ENCODE measurements around the gene CYSTM1. TPM values are rescaled to one million over a fixed set of nuclear protein-coding genes. Genes with fewer than 3 reads are reported as not detected.

CYSTM1 gene
- polyA plus RNA-seq, 3 donors from 2014 or later = 3.9 to 11.0 (median 7.1) TPM

GRCh38 chr5:140259500-140259899 is 84.5 kb downstream of the CYSTM1 start:
- DNase-seq = no peak
- H3K4me1 Mint-ChIP-seq = peaks cover 17 to 39% of the 10 kb centered on the region in 2 donors
- H3K27me3 Mint-ChIP-seq (ENCODE audit: low read depth in 3 of 3) = peaks cover 0 to 1% (median 0%) of the 10 kb centered on the region in 3 donors
- H3K4me3 Mint-ChIP-seq = no peak overlapping the region
- peaks cover 15 to 23% (median 20%) of the 10 kb centered on the region in 3 donors for H3K36me3 Mint-ChIP-seq
- H3K9me3 Mint-ChIP-seq = no peaks in the 10 kb centered on the region
- H3K27ac Mint-ChIP-seq = peak overlapping the region in 3 of 6 donors; percentile 6 to 13 (median 11)

DNA sequence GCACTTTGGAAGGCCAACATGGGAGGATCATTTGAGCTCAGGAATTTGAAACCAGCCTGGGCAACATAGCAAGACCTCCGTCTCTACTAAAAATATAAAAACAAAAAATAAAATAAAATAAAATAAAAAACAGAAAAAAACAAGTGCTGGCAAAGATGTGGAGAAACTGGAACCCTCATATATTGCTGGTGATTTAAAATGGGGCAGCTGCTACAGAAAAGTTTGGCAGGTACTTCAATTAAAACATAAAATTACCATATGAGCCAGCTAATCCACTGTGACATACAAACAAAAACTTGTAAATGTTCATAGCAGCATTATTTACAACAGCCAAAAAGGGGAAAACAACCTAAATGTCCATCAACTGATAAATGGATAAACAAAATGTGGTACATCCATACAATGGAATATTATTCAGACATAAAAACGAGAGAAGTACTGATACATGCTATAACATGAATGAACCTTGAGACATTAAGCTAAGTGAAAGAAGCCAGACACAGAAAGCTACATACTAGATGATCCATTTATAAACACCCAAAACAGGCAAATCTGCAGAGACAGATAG is 85.2 kb downstream of the CYSTM1 start:
- H3K4me1 Mint-ChIP-seq = peaks cover 18 to 42% of the 10 kb centered on the region in 2 donors
- H3K27ac Mint-ChIP-seq = no peak overlapping the region
- H3K9me3 Mint-ChIP-seq = no peaks in the 10 kb centered on the region
- H3K36me3 Mint-ChIP-seq = peaks cover 15 to 23% (median 20%) of the 10 kb centered on the region in 3 donors
- no peak for DNase-seq
- H3K27me3 Mint-ChIP-seq (ENCODE audit: low read depth in 3 of 3) = peaks cover 0 to 1% (median 0%) of the 10 kb centered on the region in 3 donors
- no peak overlapping the region for H3K4me3 Mint-ChIP-seq

DNA sequence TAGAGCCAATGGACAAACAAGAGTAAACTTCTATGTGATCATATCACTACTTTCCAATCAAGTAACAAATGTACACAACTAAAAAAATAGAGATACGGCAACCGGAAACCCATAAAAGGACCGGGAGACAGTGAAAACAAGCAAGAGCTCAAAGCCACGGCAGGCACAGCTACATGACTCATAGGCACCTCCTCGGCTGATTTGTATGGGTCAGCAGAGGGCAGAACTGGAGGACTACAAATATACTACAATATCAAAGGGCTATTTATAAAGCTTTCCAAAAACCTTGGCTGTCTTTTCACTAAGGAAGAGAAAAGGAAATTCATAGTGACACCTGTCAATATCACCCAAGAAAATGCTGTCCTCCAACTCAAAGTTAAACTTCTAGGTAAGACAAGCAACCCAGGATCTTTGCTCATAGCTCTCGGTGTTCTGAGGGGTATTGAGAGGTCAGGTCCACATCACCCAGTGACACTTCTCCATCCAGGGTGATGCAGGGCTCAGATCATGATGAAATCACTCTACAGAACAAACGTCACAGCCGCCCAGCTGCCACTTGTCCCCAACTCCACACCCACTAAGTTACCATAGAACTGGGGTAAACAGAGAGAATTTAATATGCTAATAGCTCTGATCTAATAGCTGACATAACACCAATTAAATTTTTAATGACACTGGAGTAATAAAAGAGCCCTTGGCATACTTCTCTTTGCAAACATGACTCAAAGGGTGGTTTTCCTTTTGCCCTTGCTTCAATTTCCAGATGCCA is 86.6 kb downstream of the CYSTM1 start:
- Mint-ChIP-seq H3K4me1 (peaks cover 29 to 55% of the 10 kb centered on the region in 2 donors), H3K4me3 (no peak overlapping the region), H3K27me3 (ENCODE audit: low read depth in 3 of 3) (peaks cover 0 to 1% (median 1%) of the 10 kb centered on the region in 3 donors), H3K9me3 (no peaks in the 10 kb centered on the region), H3K36me3 (peaks cover 15 to 23% (median 20%) of the 10 kb centered on the region in 3 donors), H3K27ac (peak overlapping the region in 2 of 6 donors; percentile 43 to 60)
- no peak for DNase-seq

DNA sequence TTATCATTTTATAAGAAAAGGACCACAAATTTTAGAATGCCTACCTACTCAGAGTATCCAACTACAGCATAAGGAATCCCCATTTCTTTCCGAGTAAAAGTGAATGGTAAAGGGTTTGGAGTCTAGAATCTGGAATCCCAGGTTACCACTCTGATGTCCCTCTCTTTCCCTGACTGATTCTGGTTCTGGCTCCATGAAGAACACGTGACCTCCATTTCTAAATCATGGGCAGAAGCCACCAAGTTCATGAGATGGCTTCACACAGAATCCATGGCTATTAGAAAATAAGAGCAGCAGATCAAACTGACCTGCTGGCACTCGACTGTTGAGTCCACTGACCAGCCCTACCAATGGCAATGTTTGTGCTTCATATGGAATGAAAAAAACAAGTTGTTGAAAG is 87.2 kb downstream of the CYSTM1 start:
- Mint-ChIP-seq H3K4me3 (no peak overlapping the region), H3K36me3 (peaks cover 15 to 23% (median 20%) of the 10 kb centered on the region in 3 donors), H3K4me1 (peaks cover 30 to 62% of the 10 kb centered on the region in 2 donors), H3K27ac (no peak overlapping the region), H3K27me3 (ENCODE audit: low read depth in 3 of 3) (peaks cover 0 to 1% (median 1%) of the 10 kb centered on the region in 3 donors), H3K9me3 (no peaks in the 10 kb centered on the region)
- no peak for DNase-seq

DNA sequence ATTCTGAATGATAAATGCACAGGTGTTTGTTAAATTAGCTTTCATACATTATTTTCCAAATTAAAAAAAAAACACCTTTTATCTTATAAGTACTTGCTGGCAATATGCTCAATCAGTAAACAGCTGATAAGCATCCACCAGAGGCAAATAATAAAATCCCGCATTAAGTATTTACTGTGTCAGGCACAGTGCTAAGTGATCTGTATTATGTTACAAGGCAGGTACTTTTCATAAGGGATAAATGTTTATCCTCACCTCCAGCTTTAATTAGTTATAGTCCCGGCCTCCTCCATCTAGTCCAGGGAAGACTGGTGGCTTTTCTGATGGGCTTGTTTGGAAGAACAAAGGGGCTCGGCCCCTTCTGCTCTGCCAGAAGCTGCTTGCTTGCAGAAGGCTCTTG is 87.9 kb downstream of the CYSTM1 start:
- DNase-seq = no peak
- Mint-ChIP-seq H3K27ac (peak overlapping the region in 1 of 6 donors; percentile 7), H3K36me3 (peaks cover 10 to 19% (median 18%) of the 10 kb centered on the region in 3 donors), H3K4me1 (peaks cover 30 to 64% of the 10 kb centered on the region in 2 donors), H3K27me3 (ENCODE audit: low read depth in 3 of 3) (peaks cover 0 to 1% (median 1%) of the 10 kb centered on the region in 3 donors), H3K9me3 (no peaks in the 10 kb centered on the region), H3K4me3 (no peak overlapping the region)

GRCh38 chr5:140265845-140266244 is 90.9 kb downstream of the CYSTM1 start:
- H3K27me3 Mint-ChIP-seq (ENCODE audit: low read depth in 3 of 3) = peaks cover 0 to 3% (median 1%) of the 10 kb centered on the region in 3 donors
- H3K9me3 Mint-ChIP-seq = no peaks in the 10 kb centered on the region
- DNase-seq = no peak
- peak overlapping the region in 1 of 6 donors; percentile 17 for H3K27ac Mint-ChIP-seq
- H3K4me3 Mint-ChIP-seq = no peak overlapping the region
- H3K4me1 Mint-ChIP-seq = peaks cover 18 to 40% of the 10 kb centered on the region in 2 donors
- peaks cover 0 to 7% (median 0%) of the 10 kb centered on the region in 3 donors for H3K36me3 Mint-ChIP-seq

DNA sequence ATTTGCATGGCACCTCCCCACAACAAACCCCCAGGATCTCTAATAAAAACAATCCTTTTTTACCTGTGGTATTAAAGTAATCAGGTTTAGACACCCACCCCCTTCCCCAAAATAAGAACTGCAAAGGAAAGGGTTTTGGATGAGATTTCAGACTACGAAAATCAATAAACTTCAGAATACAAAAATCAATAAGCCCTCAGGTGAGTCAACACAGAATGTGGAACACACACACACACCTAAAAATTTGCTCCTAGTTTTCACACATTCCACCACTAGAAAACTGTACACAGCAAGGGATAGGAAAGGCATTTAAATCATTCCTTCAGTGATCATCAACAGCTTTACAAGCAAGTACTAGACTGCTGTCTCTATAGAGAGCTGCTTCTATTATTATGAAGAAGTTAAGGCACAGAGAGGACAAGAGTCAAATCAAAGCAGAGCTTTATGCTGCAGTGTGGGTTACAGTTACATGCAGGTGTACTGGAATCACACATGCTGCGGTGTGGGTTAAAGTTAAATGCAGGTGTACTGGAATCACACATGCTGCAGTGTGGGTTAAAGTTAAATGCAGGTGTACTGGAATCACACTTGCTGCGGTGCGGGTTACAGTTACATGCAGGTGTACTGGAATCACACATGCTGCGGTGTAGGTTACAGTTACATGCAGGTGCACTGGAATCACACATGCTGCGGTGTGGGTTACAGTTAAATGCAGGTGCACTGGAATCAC is 91.6 kb downstream of the CYSTM1 start:
- H3K4me1 Mint-ChIP-seq = peaks cover 14 to 33% of the 10 kb centered on the region in 2 donors
- H3K9me3 Mint-ChIP-seq = no peaks in the 10 kb centered on the region
- DNase-seq = no peak
- peaks cover 0 to 3% (median 1%) of the 10 kb centered on the region in 3 donors for H3K27me3 Mint-ChIP-seq (ENCODE audit: low read depth in 3 of 3)
- H3K36me3 Mint-ChIP-seq = peaks cover 0 to 7% (median 0%) of the 10 kb centered on the region in 3 donors
- no peak overlapping the region for H3K4me3 Mint-ChIP-seq
- no peak overlapping the region for H3K27ac Mint-ChIP-seq

DNA sequence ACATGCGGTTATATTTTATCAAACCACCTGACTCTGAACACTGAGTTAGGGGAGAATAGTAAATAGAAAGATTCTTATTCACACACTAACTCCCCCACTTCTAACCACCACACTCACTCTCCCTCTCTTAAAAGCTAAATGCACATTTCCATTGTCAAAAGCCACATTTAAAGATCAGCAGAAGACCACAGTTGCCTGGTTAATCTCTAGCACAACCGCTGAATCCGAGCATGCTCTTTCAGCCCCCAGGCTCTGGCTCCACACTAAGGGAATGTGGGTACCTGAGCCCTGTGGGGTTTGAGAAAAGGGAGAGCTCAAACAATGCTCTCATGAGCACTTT is 92.2 kb downstream of the CYSTM1 start:
- peaks cover 12 to 31% of the 10 kb centered on the region in 2 donors for H3K4me1 Mint-ChIP-seq
- peaks cover 0 to 3% (median 1%) of the 10 kb centered on the region in 3 donors for H3K27me3 Mint-ChIP-seq (ENCODE audit: low read depth in 3 of 3)
- no peak overlapping the region for H3K4me3 Mint-ChIP-seq
- no peaks in the 10 kb centered on the region for H3K9me3 Mint-ChIP-seq
- peaks cover 0 to 7% (median 0%) of the 10 kb centered on the region in 3 donors for H3K36me3 Mint-ChIP-seq
- H3K27ac Mint-ChIP-seq = peak overlapping the region in 2 of 6 donors; percentile 17 to 20
- DNase-seq = no peak

- no peak for DNase-seq
- peak overlapping the region in 1 of 6 donors; percentile 20 for H3K27ac Mint-ChIP-seq
- peaks cover 0 to 7% (median 0%) of the 10 kb centered on the region in 3 donors for H3K36me3 Mint-ChIP-seq
- H3K27me3 Mint-ChIP-seq (ENCODE audit: low read depth in 3 of 3) = peaks cover 0 to 3% (median 1%) of the 10 kb centered on the region in 3 donors
- H3K4me3 Mint-ChIP-seq = no peak overlapping the region
- no peaks in the 10 kb centered on the region for H3K9me3 Mint-ChIP-seq
- peaks cover 12 to 31% of the 10 kb centered on the region in 2 donors for H3K4me1 Mint-ChIP-seq
Observed at GRCh38 chr5:140267559-140268018, 92.6 kb downstream of the CYSTM1 start.

DNA sequence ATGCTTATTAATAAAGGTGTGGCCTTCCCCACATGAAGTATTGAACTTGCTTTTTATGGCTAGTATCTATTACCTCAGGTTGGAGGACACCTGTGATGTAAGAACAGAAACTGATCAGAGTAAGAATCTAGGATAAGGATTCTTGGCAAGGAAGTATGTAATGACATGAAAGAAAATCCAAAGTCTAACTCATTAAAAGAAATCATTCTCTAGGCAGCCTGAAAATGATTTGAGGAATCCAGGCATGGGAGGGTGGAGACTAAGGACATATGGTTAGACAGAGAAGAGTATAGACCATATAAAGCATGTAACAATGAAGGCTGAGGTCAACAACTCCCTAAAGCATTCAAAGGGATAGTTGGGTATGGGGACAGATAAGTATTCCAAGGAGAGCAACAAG is 95.0 kb downstream of the CYSTM1 start:
- no peak for DNase-seq
- Mint-ChIP-seq H3K4me1 (peaks cover 22 to 37% of the 10 kb centered on the region in 2 donors), H3K27ac (no peak overlapping the region), H3K4me3 (no peak overlapping the region), H3K36me3 (peaks cover 0 to 11% (median 0%) of the 10 kb centered on the region in 3 donors), H3K9me3 (no peaks in the 10 kb centered on the region), H3K27me3 (ENCODE audit: low read depth in 3 of 3) (peaks cover 0 to 2% (median 1%) of the 10 kb centered on the region in 3 donors)

DNA sequence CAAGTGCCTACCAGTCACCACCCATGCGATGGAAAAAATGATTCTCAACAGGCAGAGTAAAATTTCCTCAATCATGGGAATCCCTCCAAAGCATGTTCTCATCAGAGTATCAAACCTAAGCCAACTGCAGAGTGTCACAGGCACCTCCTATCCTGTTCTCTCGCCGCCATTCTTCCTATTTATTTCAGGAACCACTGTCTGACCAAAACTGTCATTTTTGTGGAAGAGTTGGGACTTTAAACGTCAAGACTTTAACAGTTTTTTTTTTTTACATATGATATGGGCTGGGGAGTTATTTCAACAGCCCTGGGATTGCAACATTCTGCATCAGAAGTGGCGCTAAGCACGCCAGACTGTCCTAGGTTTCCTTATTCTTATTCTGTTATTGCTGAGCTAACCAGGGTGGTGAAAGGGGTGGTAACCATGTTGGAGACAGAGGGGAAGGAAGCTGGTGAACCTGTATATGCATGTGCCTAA is 98.5 kb downstream of the CYSTM1 start:
- peaks cover 9 to 15% of the 10 kb centered on the region in 2 donors for H3K4me1 Mint-ChIP-seq
- H3K36me3 Mint-ChIP-seq = peaks cover 7 to 27% (median 11%) of the 10 kb centered on the region in 3 donors
- H3K9me3 Mint-ChIP-seq = no peaks in the 10 kb centered on the region
- no peak overlapping the region for H3K4me3 Mint-ChIP-seq
- H3K27ac Mint-ChIP-seq = peak overlapping the region in 1 of 6 donors; percentile 34
- peaks cover 0 to under 1% (median 0%) of the 10 kb centered on the region in 3 donors for H3K27me3 Mint-ChIP-seq (ENCODE audit: low read depth in 3 of 3)
- DNase-seq = no peak

GRCh38 chr5:140275837-140276236 is 100.8 kb downstream of the CYSTM1 start:
- Mint-ChIP-seq H3K36me3 (peaks cover 11 to 27% (median 11%) of the 10 kb centered on the region in 3 donors), H3K9me3 (no peaks in the 10 kb centered on the region), H3K27ac (no peak overlapping the region), H3K4me3 (no peak overlapping the region), H3K4me1 (peaks cover 9 to 15% of the 10 kb centered on the region in 2 donors), H3K27me3 (ENCODE audit: low read depth in 3 of 3) (no peaks in the 10 kb centered on the region)
- DNase-seq = no peak

DNA sequence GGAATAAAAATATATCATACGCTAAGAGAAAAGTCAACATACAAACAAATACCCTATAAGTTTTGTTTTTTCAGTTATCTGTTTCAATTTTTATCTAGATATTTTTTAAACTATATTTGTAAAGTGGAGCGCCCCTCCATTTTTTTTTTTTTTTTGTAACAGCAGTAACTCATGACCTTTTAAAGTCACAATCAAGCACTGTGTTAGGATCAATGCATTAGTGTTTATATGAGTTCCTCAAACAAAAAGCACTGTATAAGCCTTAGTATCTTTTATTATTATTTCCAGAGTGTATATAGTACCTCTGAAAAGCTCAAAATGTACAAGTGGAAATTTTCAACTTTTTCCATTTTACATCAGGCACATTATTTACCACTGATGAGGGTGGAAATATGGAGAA is 107.3 kb downstream of the CYSTM1 start:
- no peaks in the 10 kb centered on the region for H3K27me3 Mint-ChIP-seq (ENCODE audit: low read depth in 3 of 3)
- peaks cover 0 to 10% (median 4%) of the 10 kb centered on the region in 3 donors for H3K36me3 Mint-ChIP-seq
- DNase-seq = no peak
- H3K27ac Mint-ChIP-seq = no peak overlapping the region
- H3K9me3 Mint-ChIP-seq = no peaks in the 10 kb centered on the region
- H3K4me3 Mint-ChIP-seq = no peak overlapping the region
- peaks cover 7 to 29% of the 10 kb centered on the region in 2 donors for H3K4me1 Mint-ChIP-seq
